Fibroblast of skin of scalp (primary cell): ENCODE results near the gene ZP2.
"Not testable (repeated sequence)": the region's sequence is repeated elsewhere in the genome, so short reads cannot be mapped to it uniquely, and the experiment has no call there.

Source experiments
- DNase-seq: peaks from one replicate; pipeline ENCODE4 v3.0.0-alpha.2; 2013

Gene ZP2

DNA sequence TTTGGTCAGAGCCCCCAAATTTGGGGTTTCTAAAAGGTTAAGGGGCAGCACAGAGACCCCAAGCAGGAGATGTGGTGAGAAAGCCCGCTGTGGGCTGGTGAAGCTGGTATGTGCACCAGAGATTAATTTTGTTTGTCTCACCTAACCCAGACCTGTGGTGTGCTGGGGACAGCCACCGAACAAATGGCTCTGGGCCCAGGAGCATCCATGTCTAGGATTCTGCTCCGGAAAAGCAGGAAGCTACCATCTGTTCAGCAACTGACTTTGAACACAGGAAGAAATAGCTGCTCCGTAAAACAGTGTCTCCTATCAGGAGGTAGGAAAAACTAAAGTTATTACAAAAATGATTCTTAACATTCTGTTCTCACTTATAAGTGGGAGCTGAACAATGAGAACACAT, 2.7 kb upstream of the ZP2 start:
- no peak for DNase-seq

DNA sequence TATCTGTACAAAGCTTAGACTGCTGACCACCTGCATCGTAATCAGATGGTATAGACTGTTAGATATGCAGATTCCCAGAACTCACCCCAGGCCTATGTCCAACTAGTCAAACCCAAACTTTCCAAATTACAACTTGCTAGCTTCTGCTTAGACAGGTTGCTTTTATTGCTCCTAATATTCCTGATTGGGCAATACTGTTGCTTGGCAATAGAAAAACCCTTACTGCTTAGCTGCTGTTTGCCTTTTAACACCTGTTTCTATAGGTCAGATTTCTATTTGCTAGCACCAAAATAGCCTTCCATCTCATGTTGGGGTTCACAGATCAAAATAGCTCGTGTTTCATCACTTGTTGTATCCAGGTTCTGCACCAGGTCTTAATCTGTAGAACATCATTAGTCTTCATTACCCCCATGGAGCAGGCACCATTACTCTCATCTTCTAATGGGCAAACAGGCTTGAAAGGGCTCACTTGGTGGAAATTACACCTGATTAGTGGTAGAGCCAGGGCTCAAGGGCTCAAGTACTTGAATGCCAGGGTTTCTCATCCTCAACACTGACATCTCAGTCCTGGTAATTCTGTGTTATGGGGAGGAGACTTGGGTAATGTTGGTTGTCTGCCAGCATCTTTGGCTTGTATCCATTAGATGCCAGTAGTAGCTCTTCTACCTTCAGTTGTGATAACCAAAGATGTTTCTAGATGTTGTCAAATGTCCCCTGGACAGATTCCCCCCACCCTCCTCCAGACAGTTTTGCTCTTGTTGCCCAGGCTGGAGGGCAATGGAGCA, 2.7 kb downstream of the ZP2 start:
- DNase-seq = no peak

DNA sequence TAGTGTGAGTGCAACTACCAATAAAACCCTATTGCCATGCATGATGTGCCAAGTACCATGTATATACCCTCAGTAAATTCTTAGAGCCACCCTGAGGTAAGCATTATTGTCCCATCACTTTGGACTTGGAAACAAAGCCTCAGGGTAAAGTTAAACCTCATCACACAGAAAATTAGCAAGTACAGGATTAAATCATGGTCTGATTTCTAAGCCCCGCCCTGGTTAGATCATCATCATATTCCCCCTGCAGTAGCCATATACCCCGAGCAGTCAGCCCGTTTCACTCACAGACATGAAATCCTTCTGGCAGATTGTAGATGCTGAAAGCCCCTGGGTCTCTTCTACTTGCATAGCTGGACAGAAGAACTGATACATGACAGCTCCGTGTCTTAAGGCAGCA, 4.8 kb downstream of the ZP2 start:
- no peak for DNase-seq

DNA sequence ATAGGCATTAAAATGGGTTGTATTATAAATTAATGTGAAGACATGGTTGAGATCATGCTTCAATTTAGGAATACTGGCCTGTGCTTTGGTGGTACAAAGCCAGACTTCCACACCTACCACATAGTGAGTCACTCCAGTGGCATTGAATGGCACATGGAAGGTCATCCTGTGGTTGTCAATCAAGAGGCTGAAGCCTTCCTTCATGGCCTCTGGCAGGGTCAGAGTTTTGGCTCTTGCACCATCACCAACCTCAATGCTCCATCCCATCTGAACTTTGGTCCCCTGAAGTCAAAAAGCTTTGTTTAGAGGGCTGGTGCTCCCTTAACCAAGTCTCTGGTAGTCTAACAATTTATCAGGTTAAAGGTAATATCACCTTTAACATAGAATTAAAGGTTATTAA, 6.1 kb downstream of the ZP2 start:
- DNase-seq = no peak

DNA sequence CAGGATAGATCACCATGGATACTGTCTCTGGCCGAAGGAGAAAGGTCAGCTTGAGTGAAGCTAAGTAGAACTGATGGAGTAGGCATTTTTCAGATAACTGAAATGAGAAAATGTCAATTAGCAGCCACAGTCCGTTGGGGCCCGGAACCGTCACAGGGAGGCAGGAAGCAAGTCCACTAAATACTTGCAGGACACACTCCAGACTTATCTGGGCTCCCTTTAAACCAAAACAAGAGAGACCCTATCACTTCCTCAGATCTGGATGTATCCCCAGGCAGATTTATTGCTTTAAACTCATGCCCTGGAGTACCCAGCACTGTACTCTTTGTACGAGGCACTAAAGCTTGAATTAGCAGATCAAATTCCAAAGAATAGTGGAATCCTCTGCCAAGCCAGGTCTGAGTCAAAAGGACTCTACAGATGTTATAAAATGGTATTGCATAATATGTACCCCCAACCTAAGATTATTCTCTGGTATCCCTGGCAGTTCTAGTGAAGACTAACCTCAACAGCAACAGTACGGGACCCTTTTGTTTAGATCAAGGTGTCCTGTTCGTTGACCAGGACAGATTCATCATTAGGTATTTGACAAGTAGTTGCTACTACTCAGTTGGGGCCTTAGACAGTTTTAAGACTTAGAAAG, 8.1 kb downstream of the ZP2 start:
- DNase-seq = no peak

DNA sequence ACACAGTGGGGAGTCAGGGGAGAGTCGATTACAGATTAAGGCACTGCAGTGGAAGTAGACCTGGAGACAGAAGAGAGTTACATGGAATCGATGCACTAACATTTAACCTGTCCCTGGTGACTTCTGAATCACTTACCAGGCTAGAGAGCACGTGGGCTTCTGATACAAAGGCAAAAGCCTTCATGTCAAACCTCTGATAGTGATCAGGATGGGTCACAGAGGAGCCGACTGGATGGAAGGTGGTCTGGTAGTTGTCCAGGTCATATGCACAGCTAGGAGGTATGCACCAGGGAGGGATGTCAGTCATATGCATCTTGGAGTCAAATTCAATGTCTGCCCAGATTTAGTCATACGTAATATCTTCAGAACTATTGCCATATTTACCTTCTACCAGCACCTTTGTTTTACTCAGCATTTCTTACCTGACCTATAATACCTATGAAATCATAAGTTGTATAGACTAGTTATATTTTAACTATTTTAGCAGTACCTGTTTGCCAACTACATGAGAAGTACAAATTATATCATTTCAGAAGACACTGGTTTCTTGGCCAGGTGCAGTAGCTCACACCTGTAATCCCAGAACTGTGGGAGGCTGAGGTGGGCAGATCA, 11.7 kb downstream of the ZP2 start:
- no peak for DNase-seq

DNA sequence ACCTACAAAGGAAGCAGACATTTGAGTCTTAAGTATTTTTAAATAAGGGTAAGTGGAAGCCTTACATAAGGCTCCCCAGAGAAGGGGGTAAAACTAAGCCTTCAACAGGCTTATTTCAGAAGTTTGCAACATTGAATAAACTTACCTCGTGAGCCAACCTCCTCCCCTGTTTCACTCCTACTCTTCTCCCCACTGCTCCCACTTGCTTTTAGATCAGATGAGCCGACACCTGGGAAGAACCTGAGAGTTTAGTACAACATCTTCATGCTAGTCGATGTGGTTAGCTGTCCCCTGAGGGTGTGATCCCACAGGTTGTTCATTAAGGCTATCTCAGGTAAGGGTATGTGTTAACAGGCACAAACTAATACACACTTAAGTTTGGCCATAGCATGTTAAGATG, 13.8 kb downstream of the ZP2 start:
- DNase-seq = no peak

DNA sequence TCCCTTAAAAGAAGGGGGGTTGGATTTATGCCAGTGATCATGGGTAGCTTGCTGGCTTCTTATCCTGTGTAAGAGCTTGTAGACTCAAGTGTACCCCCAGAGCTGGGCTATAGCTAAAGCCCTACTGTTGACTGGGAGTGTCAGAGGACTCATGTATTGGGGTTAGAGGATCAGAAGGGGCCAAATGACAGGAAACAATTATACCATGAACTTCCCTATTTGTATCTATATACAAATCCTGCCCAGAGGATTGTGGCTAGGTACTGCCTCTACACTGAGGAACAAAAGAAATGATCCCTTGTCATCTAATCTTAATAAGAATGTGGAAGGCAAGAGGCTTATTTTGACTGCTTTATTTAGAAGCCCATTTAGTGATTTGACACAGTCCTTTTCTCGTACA, 14.3 kb downstream of the ZP2 start:
- DNase-seq = no peak

DNA sequence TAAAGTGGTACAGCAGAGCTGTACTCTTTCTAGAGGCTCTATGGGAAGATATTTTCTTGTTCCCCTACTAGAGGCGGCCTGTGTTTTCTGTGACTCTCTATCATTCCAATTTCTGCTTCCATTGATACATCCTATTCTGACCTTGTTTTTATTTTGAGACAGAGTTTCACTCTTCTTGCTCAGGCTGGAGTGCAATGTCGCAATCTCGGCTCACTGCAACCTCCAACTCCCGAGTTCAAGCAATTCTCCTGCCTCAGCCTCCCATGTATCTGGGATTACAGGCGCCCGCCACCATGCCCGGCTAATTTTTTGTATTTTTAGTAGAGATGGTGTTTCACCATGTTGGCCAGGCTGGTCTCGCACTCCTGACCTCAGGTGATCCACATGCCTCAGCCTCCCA, 16.0 kb downstream of the ZP2 start:
- not testable (repeated sequence) for DNase-seq

DNA sequence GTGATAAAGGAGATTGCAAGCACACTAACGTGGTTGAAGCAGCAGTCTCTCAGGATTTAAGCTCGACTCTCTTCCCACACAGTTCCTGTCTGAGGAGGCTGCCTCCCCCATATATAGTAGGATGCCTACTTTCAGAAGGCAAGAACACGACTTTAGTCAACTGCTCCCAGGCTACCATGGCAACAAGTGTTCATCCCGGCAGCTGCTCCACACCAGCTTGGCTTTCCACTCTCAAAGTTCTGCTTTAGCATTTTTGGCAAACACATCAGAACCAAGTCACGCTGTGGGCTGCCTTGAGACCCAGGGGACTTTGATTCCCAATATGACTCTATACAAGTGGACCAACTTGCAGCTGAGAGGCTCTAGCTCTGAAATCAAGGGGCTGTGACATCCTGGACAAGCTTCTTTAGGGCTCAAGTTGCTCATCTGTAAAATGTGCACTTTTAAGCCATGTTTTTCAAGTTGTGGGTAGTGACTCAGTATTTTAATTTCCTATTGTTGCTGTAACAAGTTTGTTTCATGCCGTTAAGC, 16.5 kb downstream of the ZP2 start:
- peak; percentile 52 for DNase-seq

DNA sequence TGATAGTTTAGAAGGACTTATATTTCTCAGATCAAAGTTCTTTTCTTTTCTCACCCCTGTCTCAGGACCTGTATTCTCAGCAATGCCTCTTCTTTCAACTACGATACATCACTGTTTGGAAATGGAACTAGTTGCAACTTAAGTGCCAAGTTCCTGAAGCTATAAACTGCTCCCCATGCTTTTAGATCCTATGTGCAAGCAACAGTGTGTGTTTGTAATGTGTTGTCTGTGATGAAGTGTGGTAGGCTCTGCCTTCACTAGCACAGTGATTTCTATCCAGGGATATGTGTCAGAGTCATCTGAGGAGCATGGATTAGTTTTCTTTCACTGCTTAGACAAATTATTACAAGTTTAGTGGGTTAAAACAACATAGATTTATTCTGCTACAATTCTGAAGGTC, 18.4 kb downstream of the ZP2 start:
- no peak for DNase-seq

DNA sequence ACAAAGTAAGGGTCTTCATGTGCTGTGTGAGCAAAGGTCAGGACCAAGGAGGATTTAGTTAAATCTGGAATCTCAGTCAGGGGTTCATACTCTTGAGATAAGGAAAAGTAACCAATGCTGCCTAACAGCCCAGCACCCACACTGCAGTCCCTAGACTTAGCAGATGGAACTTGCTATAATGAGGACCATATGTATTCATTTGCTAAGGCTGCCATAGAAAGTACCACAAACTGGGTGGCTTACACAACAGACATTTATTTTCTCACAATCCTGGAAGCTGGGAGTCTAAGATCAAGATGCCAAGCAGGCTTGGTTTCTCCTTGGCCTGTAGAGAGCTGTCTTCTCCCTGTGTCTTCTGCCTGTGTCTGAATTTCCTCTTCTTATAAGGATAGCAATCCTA, 20.8 kb downstream of the ZP2 start:
- peak; percentile 78 for DNase-seq

DNA sequence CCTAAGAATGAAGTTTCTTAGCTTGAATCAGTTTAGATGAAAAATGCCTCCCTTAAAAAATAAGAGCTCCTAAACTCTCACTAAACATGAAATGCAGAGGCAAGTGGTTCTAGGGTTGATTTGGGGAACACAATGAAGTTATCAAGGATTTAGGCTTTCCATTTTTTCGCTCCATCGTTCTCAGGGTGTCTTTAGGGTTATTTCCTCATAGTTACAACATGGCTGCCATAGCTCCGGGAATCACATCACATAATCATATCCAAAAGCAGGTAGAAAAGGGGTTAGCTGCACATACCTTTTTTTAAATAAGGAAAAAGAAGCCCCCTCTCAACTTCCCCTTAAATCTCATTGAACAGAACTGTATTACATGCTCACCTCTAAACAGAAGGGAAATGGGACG, 21.4 kb downstream of the ZP2 start:
- DNase-seq = no peak

DNA sequence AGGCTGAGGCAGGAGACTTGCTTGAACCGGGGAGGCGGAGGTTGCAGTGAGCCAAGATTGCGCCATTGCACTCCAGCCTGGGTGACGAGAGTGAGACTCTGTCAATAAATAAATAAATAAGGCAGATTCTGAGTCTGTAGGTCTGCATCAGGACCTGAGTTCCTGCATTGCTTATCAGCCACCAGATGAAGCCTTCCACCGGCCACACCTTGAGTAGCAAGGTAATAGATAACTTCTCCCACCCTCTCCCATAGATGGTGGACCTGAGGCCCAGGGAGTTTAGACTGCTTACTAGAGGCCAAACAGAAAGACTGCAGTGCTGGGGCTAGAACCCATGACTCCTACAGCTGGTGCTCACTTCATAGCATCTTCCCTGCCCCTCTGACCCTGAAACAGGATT, 22.1 kb downstream of the ZP2 start:
- no peak for DNase-seq

DNA sequence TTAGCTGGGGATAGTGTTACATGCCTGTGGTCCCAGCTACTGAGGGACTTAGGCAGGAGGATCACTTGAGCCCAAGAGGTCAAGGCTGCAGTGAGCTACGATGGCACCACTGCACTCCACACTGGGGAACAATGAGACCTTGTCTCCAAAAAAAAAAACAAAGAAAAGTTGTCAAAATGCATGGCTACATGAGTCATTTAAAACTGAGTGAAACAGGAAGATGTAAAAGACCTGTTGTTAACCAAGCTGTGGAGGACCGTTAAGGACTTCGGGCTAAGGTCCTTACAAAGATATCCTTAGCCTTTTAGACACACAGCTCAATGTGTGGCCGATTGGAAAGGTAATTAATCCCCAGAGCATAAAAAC, 25.1 kb downstream of the ZP2 start:
- DNase-seq = no peak

DNA sequence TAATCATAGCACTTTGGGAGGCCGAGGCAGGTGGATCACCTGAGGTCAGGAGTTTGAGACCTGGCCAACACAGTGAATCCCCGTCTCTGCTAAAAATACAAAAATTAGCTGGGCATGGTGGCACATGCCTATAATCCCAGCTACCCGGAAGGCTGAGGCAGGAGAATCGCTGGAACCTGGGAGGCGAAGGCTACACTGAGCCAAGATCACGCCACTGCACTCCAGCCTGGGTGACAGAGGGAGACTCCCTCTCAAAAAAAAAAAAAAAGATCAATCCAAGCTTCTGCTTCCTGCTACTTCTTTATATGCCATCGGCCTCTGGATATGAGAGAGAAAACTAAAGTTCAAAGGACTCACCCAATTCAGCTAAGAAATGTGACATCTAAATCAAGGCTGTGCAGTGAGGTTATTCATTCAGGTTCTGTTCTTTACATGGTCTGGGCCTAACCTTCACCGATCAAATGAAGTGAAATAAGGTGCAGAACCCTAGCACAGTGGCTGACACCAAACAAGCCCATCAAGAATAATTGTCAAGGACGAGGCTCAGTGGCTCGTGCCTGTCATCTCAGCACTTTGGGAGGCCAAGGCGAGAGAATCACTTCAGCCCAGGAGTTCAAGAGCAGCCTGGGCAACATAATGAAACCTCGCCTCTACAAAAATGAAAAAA, 25.6 kb downstream of the ZP2 start:
- no peak for DNase-seq

DNA sequence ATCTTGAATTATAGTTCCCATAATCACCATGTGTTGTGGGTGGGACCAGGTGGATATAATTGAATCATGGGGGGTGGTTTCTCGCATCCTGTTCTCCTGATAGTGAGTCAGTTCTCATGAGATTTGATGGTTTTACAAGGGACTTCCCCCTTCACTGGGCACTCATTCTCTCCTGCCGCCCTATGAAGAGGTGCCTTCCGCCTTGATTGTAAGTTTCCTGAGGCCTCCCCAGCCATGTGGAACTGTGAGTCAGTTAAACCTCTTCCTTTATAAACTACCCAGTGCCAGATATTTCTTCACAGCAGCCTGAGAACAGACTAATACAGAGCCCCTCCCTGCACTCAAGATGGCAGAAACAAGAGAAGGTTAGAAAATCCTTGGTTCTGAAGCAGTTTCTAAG, 26.5 kb downstream of the ZP2 start:
- DNase-seq = no peak

DNA sequence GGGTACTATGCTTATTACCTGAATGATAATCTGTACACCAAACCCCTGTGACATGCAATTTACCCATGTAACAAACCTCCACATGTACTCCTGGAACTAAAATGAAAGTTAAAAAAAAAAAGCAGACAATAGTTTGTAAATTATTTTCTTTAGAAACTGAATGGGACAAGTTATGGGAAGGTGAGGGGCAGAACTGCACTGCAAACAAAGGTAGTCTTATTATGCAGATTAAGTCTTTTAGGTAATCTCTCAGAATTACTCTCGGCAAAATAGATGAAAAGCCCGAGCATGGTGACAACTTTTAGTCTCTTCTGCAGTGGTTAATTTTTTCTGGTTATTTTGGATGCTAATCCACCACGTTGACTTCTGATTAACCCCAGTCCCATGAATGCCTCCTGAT, 27.4 kb downstream of the ZP2 start:
- DNase-seq = no peak

DNA sequence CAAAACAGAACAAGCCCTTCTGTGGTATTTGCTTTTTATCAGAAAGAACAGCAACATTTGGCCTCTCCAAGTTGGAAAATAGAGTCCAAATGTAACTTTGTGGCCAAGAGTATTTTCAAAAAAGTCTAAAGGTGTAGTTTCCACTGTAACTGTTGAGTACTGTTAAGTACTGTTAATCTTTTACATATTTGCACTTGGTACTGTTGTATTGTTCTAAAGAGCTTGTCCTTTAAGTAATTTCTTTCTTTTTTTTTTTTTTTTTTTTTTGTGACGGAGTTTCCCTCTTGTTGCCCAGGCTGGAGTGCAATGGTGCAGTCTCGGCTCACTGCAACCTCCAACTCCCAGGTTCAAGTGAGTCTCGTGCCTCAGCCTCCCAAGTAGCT, 31.4 kb downstream of the ZP2 start:
- DNase-seq = no peak

DNA sequence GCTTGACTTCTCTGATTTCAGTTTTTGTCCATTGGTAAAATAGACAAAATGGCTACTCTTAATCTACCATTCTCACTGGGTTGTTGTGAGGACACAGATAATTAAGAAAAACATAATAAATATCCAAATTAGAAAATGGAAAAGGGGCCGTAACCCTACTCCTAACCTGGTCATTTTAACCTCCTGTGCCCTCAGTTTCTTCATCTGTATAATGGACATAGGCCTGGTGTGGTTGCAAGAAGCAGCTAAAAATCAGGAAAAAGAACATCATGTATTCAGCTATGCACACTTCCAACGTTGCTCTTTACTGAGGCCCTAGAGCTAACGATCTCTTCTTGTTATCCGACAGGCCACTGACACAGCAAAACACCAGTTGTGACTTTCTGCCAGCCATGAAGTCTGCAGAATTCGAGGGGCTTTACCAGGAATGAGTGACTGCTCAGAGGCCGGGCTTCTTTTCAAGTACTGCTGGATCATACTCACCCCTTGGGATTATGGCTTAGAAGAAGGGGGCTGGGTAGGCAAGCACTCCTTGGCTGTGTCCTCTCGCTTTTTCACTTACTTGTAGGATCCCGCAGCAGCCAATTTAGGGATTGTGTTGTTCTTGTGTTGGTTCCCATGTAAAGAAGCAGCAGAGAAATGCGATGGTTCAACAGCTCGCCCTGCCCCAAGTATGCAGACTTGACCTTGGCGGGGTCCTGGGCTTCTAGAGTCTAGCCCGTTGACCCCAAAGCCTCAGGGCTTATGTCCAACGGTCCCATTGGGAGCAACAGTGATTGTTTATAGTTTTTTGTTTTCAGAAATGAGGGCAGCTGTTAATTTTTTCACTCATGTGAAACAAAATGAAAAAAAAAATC, 32.0 kb downstream of the ZP2 start:
- no peak for DNase-seq

DNA sequence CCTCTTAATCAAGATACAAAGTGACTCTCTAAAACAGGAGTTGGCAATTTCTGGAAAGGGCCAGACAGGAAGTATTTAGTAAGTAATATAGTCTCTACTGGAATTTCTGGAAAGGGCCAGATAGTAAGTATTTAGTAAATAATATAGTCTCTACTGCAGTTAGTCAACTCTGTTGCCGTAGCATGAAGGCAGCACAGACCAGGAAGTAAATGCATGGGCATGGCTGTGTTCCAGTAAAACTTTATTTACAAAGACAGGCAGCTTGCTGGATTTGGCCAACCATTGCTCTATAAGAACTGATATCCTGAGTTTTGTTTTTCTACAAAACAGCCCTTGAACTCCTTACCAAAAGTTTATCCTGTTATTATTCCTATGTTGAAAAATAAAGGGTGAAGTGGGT, 36.0 kb downstream of the ZP2 start:
- DNase-seq = no peak

DNA sequence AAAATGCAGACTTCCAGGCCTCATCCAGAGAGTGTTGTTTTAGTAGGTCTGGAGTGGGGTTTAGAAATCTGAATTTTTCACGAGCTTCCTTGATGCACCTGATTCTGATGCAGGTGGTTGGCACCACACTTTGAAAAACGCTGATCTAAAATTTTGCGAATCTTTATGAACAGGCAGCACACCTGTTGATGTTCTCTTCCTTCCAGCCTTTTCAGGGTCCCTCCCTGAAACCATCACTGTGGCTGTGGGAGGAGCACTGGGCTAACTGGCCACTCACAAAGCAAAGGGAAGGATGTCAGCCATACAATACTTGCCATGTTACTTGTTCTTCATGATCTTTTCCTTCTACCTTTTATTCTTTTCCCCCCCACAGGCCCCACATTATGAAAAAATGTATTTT, 38.7 kb downstream of the ZP2 start:
- no peak for DNase-seq

DNA sequence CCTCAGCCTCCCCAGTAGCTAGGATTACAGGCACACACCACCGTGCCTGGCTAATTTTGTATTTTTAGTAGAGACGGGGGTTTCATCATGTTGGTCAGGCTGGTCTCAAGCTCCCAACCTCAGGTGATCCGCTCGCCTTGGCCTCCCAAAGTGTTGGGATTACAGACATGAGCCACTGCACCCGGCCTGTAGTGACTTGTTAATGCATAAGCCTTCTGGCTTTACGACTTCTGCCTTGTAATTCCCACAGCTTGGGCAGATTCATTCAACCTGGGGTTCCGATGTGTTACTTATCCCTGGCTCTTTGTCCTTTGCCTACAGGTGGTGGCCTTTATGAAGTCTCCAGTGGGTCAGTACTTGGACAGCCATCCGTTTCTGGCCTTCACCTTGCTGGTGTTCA, 41.3 kb downstream of the ZP2 start:
- DNase-seq = not testable (repeated sequence)
